Putamen (tissue), 1 donor: ENCODE data around the gene ASB15.
"Not testable (repeated sequence)": the region's sequence is repeated elsewhere in the genome, so short reads cannot be mapped to it uniquely, and the experiment has no call there.

Experiments used
- DNase-seq: peaks from one replicate; pipeline ENCODE4 v3.0.0-alpha.2; 2016; ENCODE audit warnings: low spot score

The ASB15 gene

GRCh38 chr7:123598657-123599056 lies 3.0 kb upstream of the ASB15 start:
- no peak for DNase-seq

GRCh38 chr7:123599766-123600165 lies 1.9 kb upstream of the ASB15 start:
- no peak for DNase-seq

- DNase-seq, result no peak
Observed at GRCh38 chr7:123600876-123601275, 745 bp upstream of the ASB15 start.

- no peak for DNase-seq
Observed at GRCh38 chr7:123602648-123603047, 1.0 kb downstream of the ASB15 start.

- no peak for DNase-seq
Observed at GRCh38 chr7:123604739-123605138, 3.1 kb downstream of the ASB15 start.

- DNase-seq, result no peak
Observed at GRCh38 chr7:123607423-123607975, 5.9 kb downstream of the ASB15 start.

- DNase-seq, result no peak
Observed at GRCh38 chr7:123608991-123609882, 7.6 kb downstream of the ASB15 start.

- DNase-seq, result no peak
Observed at GRCh38 chr7:123609883-123610239, 8.2 kb downstream of the ASB15 start.

GRCh38 chr7:123612024-123612423 lies 10.4 kb downstream of the ASB15 start:
- DNase-seq, result no peak

GRCh38 chr7:123615344-123615743 lies 13.7 kb downstream of the ASB15 start:
- no peak for DNase-seq

- no peak for DNase-seq
Observed at GRCh38 chr7:123616223-123616622, 14.6 kb downstream of the ASB15 start.

GRCh38 chr7:123621707-123622106 lies 20.1 kb downstream of the ASB15 start:
- no peak for DNase-seq

- no peak for DNase-seq
Observed at GRCh38 chr7:123622660-123623386, 21.2 kb downstream of the ASB15 start.

- no peak for DNase-seq
Observed at GRCh38 chr7:123624527-123625183, 23.0 kb downstream of the ASB15 start.

GRCh38 chr7:123625254-123625653 lies 23.6 kb downstream of the ASB15 start:
- DNase-seq, result no peak

GRCh38 chr7:123627851-123628250 lies 26.2 kb downstream of the ASB15 start:
- DNase-seq, result no peak

- DNase-seq, result no peak
Observed at GRCh38 chr7:123628829-123629228, 27.2 kb downstream of the ASB15 start.

GRCh38 chr7:123629281-123629680 lies 27.7 kb downstream of the ASB15 start:
- no peak for DNase-seq

- DNase-seq, result no peak
Observed at GRCh38 chr7:123632808-123633207, 31.2 kb downstream of the ASB15 start.

- DNase-seq, result no peak
Observed at GRCh38 chr7:123633553-123633952, 31.9 kb downstream of the ASB15 start.

GRCh38 chr7:123634011-123634573 lies 32.5 kb downstream of the ASB15 start:
- DNase-seq, result not testable (repeated sequence)
